ENCODE data around the gene ADAMTS14.
"Not testable (repeated sequence)": the region's sequence is repeated elsewhere in the genome, so short reads cannot be mapped to it uniquely, and the experiment has no call there.

The ADAMTS14 gene

DNA sequence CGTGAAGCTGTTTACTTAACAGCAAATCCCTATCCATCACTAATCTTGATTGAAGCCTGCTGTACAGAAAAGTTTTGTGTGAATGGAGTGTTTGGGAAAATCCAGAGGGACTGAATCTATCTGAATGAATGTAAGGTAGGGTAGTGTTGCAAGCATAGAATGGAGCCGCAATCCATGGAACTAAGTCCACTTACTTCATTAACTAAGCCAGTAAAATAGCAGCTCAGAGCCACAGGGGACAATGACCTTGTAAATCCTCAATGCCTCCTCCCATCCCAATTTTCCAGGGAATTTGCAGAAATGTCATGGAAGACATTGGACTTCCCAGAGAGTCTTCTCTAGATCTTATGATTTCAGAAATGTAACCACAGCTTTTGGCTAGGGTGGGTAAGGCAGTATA is 97.7 kb downstream of the ADAMTS14 start:
- TF ChIP-seq, protein P1, sequence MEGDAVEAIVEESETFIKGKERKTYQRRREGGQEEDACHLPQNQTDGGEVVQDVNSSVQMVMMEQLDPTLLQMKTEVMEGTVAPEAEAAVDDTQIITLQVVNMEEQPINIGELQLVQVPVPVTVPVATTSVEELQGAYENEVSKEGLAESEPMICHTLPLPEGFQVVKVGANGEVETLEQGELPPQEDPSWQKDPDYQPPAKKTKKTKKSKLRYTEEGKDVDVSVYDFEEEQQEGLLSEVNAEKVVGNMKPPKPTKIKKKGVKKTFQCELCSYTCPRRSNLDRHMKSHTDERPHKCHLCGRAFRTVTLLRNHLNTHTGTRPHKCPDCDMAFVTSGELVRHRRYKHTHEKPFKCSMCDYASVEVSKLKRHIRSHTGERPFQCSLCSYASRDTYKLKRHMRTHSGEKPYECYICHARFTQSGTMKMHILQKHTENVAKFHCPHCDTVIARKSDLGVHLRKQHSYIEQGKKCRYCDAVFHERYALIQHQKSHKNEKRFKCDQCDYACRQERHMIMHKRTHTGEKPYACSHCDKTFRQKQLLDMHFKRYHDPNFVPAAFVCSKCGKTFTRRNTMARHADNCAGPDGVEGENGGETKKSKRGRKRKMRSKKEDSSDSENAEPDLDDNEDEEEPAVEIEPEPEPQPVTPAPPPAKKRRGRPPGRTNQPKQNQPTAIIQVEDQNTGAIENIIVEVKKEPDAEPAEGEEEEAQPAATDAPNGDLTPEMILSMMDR (IDR thresholded peaks at IDR 0.05; ENCODE audit: control insufficient read depth, insufficient read depth, low read depth, low read length, missing control alignments) = no peak
- no peak overlapping the region for H3K4me3 ChIP-seq (ENCODE audit: control insufficient read depth, low read depth, low read length)
- DNase-seq (ENCODE audit: low read depth) = no peak

DNA sequence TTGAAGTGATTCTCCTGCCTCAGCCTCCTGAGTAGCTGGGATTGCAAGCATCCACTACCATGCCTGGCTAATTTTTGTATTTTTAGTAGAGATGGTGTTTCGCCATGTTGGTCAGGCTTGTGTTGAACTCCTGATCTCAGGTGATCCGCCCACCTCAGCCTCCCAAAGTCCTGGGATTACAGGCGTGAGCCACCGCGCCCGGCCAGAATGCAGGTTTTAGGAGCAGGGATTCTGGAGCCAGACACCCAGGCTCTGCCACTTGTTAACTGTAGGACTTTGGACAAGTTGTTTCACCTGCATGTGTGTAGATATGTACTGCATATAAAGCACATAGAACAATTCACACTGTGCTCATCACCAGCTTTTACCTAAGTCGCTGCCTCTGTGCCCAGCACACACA is 98.2 kb downstream of the ADAMTS14 start:
- not testable (repeated sequence) for H3K4me3 ChIP-seq (ENCODE audit: control insufficient read depth, low read depth, low read length); DNase-seq (ENCODE audit: low read depth)

DNA sequence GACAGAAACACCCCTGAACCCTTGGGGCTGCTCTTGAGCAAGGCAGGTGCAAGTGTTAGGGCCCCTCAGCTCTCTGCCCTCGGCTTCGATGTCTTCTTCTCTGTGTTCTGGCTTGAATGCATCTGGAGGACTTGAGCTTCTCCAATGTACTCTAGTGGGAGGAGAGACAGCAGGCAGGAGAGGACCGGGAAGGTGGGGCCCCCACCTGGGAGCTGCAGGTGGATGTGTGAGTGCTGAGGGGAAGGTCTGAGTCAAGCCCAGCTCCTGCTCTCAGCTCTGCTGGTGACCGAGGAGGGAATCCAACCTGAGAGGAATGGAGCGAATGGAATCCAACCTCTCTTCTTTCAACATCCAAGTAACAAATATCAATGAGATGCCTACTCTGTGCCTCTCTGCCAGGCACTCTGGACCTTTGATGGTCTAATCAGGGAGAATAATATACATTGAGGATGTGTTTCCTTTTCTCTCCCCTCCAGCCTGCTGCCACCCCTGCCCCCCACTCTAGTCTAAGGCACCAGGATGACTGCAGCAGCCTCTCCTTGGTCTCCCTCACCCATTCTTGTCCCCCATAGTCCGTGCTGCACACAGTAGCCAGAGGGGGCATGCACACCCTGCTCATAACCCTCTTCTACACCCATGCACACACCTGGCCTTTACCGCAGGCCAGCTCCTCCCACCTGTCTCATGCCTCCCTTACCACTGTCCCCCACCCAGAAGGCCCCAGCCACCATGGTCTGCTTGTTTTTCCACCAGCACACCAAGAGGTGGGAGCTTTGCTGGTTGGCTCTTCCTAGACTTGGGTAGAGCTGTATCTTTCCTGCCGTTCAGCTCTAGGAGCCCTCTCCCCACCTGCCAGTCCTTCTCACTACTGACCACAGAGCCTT is 99.2 kb downstream of the ADAMTS14 start:
- DNase-seq (ENCODE audit: low read depth) = no peak
- TF ChIP-seq, protein P1 (IDR thresholded peaks at IDR 0.05; ENCODE audit: control insufficient read depth, insufficient read depth, low read depth, low read length, missing control alignments) = no peak

DNA sequence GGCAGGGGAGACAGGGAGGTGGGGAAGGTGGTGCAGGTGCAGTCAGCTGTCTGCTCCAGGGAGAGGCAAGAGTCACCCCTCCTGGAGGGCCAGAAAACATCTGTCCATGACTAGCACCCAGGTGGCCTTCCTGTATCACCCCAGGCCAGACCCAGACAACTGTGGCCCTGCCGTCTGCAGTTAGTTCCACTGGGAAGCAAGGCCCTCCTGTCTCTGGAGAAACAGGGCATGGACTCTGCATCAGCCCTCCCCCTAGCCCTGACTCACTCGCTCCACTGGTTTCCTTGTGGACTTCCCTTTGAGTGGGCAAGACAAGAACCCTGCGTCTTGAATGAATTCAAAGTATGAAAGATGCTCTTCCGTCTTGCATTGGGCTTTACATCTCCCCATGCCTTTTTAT is 100.3 kb downstream of the ADAMTS14 start:
- DNase-seq (ENCODE audit: low read depth) = no peak
- no peak overlapping the region for H3K4me3 ChIP-seq (ENCODE audit: control insufficient read depth, low read depth, low read length)
- TF ChIP-seq, protein P1 (IDR thresholded peaks at IDR 0.05; ENCODE audit: control insufficient read depth, insufficient read depth, low read depth, low read length, missing control alignments) = no peak

More for the DNA sequence above, 99.2 kb downstream of the ADAMTS14 start:
- H3K4me3 ChIP-seq (ENCODE audit: control insufficient read depth, low read depth, low read length) = no peak overlapping the region

DNA sequence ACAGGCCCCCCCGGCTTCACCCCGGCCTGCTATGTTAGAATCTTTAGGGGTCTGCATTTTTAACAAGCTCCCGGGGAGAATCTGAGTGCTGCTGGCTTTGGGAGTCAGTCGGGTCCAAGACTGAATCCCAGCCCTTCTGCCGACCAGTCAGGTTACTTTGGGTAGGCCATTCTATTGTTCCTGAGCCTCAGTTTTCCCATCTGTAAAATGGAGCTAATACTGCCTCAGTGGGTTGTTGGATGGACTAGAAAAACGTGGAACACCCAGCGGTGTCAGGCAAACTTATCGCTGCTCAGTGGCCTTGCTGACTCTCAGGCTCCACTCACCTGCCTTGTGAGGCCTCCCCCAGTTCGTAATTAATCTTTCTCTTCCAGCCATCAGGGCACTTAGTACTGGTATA is 101.2 kb downstream of the ADAMTS14 start:
- TF ChIP-seq, protein P1 (IDR thresholded peaks at IDR 0.05; ENCODE audit: control insufficient read depth, insufficient read depth, low read depth, low read length, missing control alignments) = no peak
- no peak overlapping the region for H3K4me3 ChIP-seq (ENCODE audit: control insufficient read depth, low read depth, low read length)
- DNase-seq (ENCODE audit: low read depth) = no peak

DNA sequence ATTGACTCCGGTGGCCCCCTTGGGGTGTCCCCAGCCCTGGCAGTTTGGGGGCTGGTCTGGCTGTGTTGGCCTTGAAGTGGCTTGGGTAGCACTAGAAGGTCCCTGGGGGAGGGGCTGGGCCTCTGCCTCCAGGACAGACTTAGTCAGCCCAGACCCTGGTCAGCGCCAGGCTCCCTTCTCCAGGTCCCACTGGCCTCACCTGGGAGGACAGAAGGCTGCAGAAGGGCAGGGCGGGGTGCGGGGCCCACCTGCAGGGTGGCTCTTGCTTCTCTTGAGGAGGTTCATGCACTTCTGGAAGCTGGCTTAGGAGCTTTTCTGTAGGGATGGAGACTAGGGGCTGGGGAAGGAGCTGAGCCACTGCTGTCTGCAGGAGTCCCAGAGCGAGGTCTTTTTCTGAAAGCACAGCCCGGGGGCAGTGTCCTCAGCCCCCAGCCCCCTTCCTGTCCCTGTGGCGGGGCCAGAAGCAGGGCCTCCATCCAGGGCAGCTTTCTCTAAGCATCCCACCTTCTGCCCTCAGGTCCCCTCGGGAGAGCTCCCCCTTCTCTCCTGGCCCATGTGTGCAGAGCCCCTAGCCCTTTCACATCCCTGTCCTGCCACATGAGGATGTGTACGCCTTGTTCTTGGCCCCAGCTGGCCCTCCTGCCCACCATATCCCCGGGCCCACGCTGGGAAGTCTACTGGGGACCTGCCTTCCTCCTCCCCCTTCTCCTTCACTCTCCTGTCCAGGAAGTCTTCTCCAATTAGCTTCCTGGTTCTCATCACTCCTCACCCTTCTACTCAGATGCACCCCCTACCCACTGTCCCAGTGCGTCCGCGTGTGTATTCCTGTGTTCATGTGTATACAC is 101.9 kb downstream of the ADAMTS14 start:
- H3K4me3 ChIP-seq (ENCODE audit: control insufficient read depth, low read depth, low read length) = no peak overlapping the region
- DNase-seq (ENCODE audit: low read depth) = no peak
- TF ChIP-seq, protein P1 (IDR thresholded peaks at IDR 0.05; ENCODE audit: control insufficient read depth, insufficient read depth, low read depth, low read length, missing control alignments) = no peak
